IPS-NIHi11 (cell line): ENCODE data around the gene HGS.
A peak's percentile ranks its signal among the peaks of the same experiment; 100 is the strongest.

Source experiments
- DNase-seq: peaks from one replicate; pipeline ENCODE4 v3.0.0; 2012; ENCODE audit warnings: mixed read lengths, low spot score

Gene HGS, protein sequence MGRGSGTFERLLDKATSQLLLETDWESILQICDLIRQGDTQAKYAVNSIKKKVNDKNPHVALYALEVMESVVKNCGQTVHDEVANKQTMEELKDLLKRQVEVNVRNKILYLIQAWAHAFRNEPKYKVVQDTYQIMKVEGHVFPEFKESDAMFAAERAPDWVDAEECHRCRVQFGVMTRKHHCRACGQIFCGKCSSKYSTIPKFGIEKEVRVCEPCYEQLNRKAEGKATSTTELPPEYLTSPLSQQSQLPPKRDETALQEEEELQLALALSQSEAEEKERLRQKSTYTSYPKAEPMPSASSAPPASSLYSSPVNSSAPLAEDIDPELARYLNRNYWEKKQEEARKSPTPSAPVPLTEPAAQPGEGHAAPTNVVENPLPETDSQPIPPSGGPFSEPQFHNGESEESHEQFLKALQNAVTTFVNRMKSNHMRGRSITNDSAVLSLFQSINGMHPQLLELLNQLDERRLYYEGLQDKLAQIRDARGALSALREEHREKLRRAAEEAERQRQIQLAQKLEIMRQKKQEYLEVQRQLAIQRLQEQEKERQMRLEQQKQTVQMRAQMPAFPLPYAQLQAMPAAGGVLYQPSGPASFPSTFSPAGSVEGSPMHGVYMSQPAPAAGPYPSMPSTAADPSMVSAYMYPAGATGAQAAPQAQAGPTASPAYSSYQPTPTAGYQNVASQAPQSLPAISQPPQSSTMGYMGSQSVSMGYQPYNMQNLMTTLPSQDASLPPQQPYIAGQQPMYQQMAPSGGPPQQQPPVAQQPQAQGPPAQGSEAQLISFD

GRCh38 chr17:81683584-81684441 lies at the start of gene HGS, which contains the start of gene ARL16:
Gene HGS (plus strand): TSS chr17:81684011. CDS start chr17:81684067, 56 bp downstream.
Gene ARL16 (minus strand): TSS chr17:81683797. CDS start chr17:81683753, 44 bp downstream.
- DNase-seq = peak; percentile 100

DNA sequence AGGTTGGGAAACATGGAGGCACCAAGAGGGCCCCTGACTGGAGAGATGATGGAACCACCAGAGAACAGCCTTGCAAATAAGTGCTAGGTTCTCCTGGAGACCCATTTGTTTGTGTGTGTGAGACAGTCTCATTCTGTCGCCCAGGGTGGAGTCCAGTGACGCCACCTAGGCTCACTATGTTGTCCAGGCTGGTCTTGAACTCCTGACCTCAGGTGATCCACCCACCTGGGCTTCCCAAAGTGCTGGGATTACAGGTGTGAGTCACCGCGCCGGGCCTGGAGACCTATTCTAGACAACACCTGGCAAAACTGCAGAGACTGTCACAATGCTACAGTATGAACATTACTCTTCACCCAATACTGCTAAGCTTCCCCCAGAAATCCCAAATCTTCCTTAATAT lies 48.4 kb upstream of the HGS start:
- no peak for DNase-seq

DNA sequence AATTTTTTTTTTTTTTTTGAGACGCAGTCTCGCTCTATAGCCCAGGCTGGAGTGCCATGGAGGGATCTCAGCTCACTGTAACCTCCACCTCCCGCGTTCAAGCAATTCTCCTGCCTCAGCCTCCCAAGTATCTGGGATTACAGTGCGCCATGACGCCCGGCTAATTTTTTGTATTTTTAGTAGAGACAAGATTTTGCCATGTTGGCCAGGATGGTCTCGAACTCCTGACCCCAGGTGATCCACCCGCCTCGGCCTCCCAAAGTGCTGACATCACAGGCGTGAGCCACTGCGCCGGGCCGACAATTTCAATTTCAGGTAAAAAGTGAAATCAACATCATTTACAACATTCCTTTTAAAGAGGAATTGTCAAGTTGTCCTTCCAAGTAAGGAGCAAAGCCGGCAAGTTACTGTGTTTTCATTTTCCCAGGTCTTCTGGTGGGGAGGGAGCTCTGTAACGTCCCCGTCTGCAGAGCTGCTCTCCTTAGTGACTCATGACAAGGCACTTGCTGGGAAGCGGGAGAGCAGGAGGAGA lies 47.8 kb upstream of the HGS start:
- no peak for DNase-seq

DNA sequence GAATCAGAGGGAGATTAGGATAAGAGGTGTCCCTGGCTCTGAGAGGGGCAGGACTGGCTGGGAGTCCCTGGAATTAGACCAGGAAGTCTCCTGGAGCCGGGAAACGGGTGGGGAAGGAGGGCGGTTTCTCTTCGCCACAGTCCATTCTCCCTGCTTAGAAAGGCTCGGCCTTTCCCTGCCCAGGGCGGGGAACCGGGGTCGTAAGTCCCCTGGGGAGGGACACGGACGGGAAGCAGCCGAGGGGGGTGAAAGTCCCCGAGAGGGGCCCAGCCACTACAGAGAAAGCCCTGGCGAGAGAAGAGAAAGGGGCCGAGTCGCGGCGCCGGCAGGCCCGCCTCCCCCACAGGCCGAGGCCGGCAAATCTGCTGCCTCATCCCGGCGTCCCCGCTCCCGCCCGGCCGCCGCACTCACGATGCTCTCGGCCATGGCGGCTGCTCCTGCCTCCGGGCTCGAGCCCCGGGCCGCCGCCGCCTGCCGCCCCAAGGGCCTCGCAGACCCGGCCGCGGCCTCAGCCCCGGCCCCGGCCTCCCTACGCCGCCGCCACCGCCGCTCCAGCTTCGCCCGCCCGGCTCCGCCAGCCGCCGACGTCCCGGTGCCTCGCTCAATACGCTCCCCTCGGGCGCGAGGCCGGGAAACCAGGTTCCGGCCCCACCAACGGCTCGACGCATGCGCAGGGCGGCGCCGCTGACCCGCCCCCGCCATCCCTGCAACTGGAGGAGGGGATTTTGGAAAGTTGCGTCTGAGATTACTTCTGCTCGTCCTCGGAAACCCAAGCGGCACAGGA lies 47.1 kb upstream of the HGS start, which contains the start of the genes NPLOC4 and TSPAN10:
Gene NPLOC4 (minus strand): TSS at position 608 of the 784 bp plus-strand sequence. CDS start 182 bp downstream, at position 426.
Gene TSPAN10 (plus strand): TSS at position 692 of the 784 bp plus-strand sequence. CDS start 5,217 bp downstream, outside the sequence.
- peak; percentile 100 for DNase-seq

GRCh38 chr17:81638683-81639082 lies 45.1 kb upstream of the HGS start:
- no peak for DNase-seq

DNA sequence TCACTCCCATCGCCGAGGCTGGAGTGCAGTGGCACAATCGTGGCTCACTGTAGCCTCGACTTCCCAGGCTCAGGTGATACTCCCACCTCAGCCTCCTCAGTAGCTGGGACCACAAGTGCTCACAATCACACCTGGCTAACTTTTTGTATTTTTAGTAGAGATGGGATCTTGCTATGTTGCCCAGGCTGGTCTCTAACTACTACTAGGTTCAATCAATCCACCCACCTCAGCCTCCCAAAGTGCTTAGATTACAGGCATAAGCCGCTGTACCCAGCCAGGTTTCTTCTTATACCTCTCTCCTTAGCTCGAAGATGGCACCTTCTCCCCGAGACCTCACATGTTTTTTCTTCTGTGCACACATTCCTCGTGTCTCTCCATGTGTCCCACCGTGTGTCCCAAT lies 43.8 kb upstream of the HGS start:
- DNase-seq = no peak

DNA sequence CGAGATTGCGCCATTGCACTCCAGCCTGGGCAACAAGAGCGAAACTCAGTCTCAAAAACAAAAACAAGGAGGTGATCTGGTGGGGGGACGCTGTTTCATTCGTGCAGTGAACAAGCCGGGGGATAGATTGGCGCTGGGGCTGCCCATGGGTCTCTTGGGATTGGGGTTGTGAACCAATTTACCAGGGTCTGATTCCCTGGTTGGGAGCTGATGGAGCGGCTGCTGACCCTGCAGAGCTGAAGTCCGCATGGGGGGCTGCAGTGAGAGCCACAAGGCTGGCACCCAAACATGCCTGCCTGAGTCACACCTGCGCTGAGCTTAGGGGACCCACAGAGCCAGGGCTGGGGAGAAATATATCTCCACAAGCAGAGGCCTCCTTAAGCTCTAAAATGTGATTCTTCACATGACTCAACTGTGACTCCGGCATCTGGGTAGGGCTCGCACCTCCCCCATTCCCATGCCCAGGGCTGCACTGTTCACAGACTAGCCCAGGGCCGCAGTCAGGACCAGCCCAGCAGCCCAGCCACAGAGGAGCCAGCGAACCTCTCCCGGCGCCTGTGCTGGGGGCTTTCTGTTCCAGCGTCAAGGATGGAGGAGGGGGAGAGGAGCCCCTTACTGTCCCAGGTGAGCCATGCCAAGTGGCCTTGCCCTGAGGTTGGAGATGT lies 41.9 kb upstream of the HGS start:
- no peak for DNase-seq

GRCh38 chr17:81644496-81644895 lies 39.3 kb upstream of the HGS start:
- no peak for DNase-seq

- DNase-seq = no peak
Observed at GRCh38 chr17:81644976-81645952, 38.5 kb upstream of the HGS start.

DNA sequence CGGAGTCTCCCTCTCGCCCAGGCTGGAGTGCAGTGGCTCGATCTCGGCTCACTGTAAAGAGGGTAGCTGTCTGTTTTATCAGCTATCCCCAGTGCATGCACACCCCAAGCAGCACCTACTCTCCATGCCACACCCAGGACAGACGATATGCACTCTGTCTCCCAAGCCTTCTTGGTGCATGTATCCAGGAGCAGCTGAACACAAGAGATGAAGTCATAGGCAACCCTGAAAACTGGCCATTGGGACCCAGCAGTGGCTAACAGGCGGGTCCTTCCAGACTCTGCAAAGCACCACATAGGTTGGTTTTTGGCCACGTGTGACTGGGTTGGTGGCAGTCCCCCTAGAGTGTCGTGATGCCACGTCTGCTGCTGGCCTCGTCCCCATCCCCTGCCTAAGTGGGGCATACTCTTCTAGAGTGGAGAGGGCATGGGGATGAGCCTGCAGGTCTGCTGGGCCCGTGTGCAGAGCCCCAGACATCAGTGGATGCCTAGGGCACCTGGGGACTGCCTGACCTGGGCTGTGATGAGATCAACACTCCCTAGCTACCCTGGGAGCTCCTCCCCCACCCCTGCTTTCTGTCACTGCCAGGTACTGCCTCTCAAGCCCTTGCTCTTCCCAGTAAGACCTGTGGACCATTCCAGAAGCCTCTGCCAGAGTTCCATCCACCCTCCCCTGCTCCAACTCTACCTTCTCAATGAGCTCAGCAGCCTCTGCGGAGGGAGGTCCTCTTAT lies 36.8 kb upstream of the HGS start:
- peak; percentile 32 for DNase-seq

- no peak for DNase-seq
Observed at GRCh38 chr17:81647640-81648012, 36.2 kb upstream of the HGS start.

DNA sequence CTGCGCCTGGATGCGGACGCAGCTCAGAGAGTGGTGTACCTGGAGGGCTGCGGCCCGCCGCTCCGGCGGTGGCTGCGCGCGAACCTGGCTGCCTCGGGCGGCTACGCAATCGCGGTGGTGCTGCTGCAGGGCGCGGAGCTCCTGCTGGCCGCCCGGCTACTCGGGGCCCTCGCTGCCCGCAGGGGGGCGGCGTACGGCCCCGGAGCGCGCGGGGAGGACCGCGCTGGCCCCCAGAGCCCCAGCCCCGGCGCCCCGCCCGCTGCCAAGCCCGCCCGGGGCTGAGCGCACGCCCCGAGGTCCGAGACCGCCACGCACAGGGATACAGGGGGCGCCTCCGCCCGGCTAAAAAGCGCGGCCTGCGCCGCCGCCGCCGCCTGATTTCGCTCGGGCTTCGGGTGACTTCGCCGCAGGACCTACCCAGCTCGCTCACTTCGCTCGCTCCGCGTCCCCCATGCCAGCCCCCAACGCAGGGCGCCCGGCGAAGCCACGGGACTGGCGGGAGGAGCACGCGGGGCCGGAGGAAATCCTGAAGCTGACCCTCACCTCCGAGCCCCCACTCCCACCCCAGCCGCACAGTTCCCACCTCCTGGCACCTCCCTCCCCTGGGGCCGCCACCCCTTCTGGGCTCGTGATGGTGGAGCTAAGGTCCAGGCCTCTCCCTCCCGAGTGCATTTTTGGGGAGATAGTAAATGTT lies 35.7 kb upstream of the HGS start:
- peak; percentile 77 for DNase-seq

DNA sequence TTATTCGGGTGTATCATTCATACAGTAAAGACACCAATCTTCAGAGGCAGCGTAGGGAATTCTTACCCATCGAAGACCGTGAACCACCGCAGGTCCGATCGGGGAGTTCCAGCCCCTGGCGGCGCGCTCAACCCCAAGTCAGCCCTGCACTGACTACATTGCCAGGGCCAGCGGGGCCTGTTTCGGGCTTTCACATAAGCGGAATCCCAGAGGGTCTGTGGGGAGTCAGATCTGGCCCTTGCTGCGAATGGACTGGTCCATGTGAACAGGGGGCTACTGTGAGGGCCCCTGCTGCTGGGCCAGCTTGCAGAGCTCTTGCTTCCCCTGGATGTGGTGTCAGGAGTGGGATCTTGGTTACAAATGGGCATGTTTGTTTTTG lies 35.1 kb upstream of the HGS start:
- DNase-seq = no peak

- DNase-seq = no peak
Observed at GRCh38 chr17:81650951-81651350, 32.9 kb upstream of the HGS start.

DNA sequence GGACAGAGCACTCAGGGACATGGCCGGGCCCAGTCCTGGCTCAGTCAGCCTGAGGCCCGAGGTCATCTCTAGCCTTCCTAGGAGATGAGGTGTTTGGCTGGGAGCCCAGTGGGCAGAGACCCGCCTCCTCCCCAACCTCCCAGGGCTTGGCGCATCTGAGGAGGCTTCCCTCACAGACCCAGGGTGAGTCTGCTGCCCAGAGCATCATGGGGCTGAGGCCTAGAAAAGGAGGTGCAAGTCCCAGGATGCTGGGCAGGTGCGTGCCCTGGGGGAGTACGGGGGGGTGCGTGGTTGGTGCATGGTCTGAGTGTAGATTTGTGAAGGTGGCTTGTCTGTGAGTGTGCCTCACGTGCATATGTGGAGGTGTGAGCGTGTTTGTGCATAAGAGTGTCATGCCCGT lies 32.1 kb upstream of the HGS start:
- DNase-seq = peak; percentile 35

DNA sequence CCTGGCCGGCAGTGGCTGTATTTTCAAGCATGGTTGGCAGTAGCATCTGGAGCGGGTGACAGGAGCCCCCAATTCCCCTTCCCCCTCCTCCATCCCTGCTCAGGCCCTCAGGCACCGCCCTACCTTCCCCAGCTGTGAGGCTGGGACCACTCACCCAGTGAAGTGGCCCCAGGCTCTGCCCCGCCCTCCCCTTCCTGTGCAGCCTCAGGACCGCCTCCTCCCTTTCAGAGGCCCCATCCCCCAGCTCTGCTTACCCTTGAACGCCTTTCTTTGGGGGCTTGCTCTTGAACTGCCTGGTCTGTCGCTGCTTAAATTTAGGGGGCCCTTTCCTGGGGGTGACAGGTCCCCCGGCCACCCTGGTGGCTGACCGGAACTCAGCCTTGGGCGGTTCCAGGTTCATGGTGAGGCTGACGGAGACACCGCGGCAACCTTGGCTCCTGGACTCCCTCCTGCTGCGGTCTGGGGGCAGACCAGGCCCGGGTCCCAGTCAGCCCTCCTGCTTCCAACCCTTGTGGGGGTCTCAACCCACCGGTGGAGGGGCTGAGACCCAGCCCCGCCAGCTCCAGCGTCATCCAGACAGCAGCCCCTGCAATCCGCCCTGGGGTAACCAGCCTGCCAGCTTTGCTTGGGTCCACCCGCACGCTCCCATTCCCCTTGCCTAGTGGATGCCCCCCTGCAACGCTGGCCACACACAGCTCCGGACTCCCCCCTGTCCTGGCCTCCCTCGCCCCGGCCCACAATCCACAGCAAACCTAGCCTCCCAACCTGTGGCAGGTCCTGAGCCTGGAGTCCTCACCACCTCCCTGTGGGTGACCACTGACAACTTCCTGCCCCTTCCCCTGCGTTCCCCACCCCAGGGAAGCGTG lies 30.7 kb upstream of the HGS start:
- peak; percentile 82 for DNase-seq
